Stimulated activated CD8-positive, alpha-beta memory T cell treated with anti-CD3 and anti-CD28 coated beads, Interleukin-7, amount 100 ng/mL, for 1 hour (primary cell): ENCODE results near the gene KIAA1671.

Experiments
- DNase-seq, 2 donors: peaks; one replicate each; pipeline ENCODE4 v3.0.0-alpha.2; 2020; ENCODE audit warnings: low read depth in 2 of 2

Gene KIAA1671

GRCh38 chr22:25039754-25040153 lies 87.2 kb downstream of the KIAA1671 start:
- no peak for DNase-seq

GRCh38 chr22:25045159-25045558 lies 92.6 kb downstream of the KIAA1671 start:
- no peak for DNase-seq

GRCh38 chr22:25048071-25048470 lies 95.6 kb downstream of the KIAA1671 start:
- DNase-seq, result no peak

- DNase-seq, result peak; percentile 30 to 51
Measured at GRCh38 chr22:25048659-25049647, 96.4 kb downstream of the KIAA1671 start.

GRCh38 chr22:25049770-25050169 lies 97.3 kb downstream of the KIAA1671 start:
- DNase-seq, result no peak

GRCh38 chr22:25050566-25050965 lies 98.0 kb downstream of the KIAA1671 start:
- DNase-seq, result no peak

GRCh38 chr22:25051073-25051472 lies 98.6 kb downstream of the KIAA1671 start:
- DNase-seq, result no peak

GRCh38 chr22:25051983-25052710 lies 99.6 kb downstream of the KIAA1671 start:
- DNase-seq, result no peak

GRCh38 chr22:25053153-25053805 lies 100.8 kb downstream of the KIAA1671 start:
- DNase-seq, result no peak

- no peak for DNase-seq
Measured at GRCh38 chr22:25054943-25055511, 102.5 kb downstream of the KIAA1671 start.

- peak in 1 of 2 donors; percentile 60 for DNase-seq
Measured at GRCh38 chr22:25057013-25057881, 104.7 kb downstream of the KIAA1671 start.

GRCh38 chr22:25059438-25059837 lies 106.9 kb downstream of the KIAA1671 start:
- DNase-seq, result no peak

GRCh38 chr22:25060522-25061071 lies 108.1 kb downstream of the KIAA1671 start:
- no peak for DNase-seq

- no peak for DNase-seq
Measured at GRCh38 chr22:25061134-25061533, 108.6 kb downstream of the KIAA1671 start.

GRCh38 chr22:25061605-25062376 lies 109.3 kb downstream of the KIAA1671 start:
- DNase-seq, result no peak

GRCh38 chr22:25062386-25063085 lies 110.0 kb downstream of the KIAA1671 start:
- DNase-seq, result peak; percentile 35 to 47

GRCh38 chr22:25064894-25065560 lies 112.5 kb downstream of the KIAA1671 start:
- DNase-seq, result no peak

GRCh38 chr22:25066861-25067435 lies 114.4 kb downstream of the KIAA1671 start:
- DNase-seq, result no peak
